H1 (cell line): ENCODE data around the gene NAA11. TPM values are rescaled to one million over a fixed set of nuclear protein-coding genes. Genes with fewer than 3 reads are reported as not detected.

Experiments used
- CTCF ChIA-PET: fragments of 300-600 bp; sonication (Branson Sonifier 250); formaldehyde crosslinking; loops from one replicate; lab custom pipeline; 2021; ENCODE audit not compliant: partially characterized antibody; lab: Charles Lee
- POLR2A ChIA-PET: fragments of 300-600 bp; sonication (Branson Sonifier 250); formaldehyde crosslinking; loops from one replicate; lab custom pipeline; 2021; ENCODE audit warnings: inconsistent platforms; ENCODE audit not compliant: partially characterized antibody; lab: Charles Lee
- DNase-seq, 2 experiments: peaks; one replicate each; pipeline versions ENCODE4 v3.0.0 to v3.0.0-alpha.2; 2010 to 2022; ENCODE audit warnings: low spot score in 2 of 2, low read depth in 1 of 2, mixed read lengths in 1 of 2
- FAIRE-seq: peaks from 2 replicates; lab custom pipeline; 2011; peaks lifted over from hg19 to GRCh38; lab: Jason Lieb, UNC
- H2AFZ ChIP-seq: 2 replicates; pipeline ENCODE4 v1.8.1; 2012; ENCODE audit warnings: low read length, inconsistent platforms
- H2AK5ac ChIP-seq: 2 replicates; pipeline ENCODE4 v1.6.1; 2013; ENCODE audit warnings: low read depth, low read length
- H2BK120ac ChIP-seq: replicated peaks from 2 replicates; pipeline ENCODE3; 2013; ENCODE audit warnings: low read depth, low read length, inconsistent platforms
- H2BK12ac ChIP-seq: 2 replicates; pipeline ENCODE4 v1.6.1; 2013; ENCODE audit warnings: low read depth, low read length
- H2BK15ac ChIP-seq: 2 replicates; pipeline ENCODE4 v1.6.1; 2013; ENCODE audit warnings: low read length
- H2BK20ac ChIP-seq: 2 replicates; pipeline ENCODE4 v1.6.1; 2013; ENCODE audit warnings: low read length
- H2BK5ac ChIP-seq: 2 replicates; pipeline ENCODE4 v1.6.1; 2013; ENCODE audit warnings: low read depth, low read length
- H3K14ac ChIP-seq: 2 replicates; pipeline ENCODE4 v1.6.1; 2013; ENCODE audit warnings: inconsistent platforms; ENCODE audit not compliant: insufficient read length
- H3K18ac ChIP-seq: 2 replicates; pipeline ENCODE4 v1.6.1; 2013; ENCODE audit warnings: low read length; ENCODE audit errors: extremely low read depth
- H3K23ac ChIP-seq: 2 replicates; pipeline ENCODE4 v1.6.1; 2013; ENCODE audit warnings: inconsistent platforms; ENCODE audit not compliant: insufficient read length
- H3K23me2 ChIP-seq: 2 replicates; pipeline ENCODE4 v1.6.1; 2013; ENCODE audit warnings: low read depth, low read length
- H3K27ac ChIP-seq: 2 replicates; pipeline ENCODE4 v1.6.1; 2011; ENCODE audit warnings: low read depth, low read length, inconsistent platforms
- H3K27me3 ChIP-seq, 4 experiments: replicated peaks in 1 of 4; 1 replicate in 1 of 4; 2 replicates in 3 of 4; pipeline versions ENCODE4 v1.6.1 to v1.8.1; 2011 to 2013; ENCODE audit warnings: low read length in 3 of 4, mild to moderate bottlenecking in 3 of 4, inconsistent platforms in 2 of 4, mixed read lengths in 2 of 4, moderate library complexity in 1 of 4; ENCODE audit not compliant: control insufficient read depth in 3 of 4, insufficient read depth in 3 of 4; ENCODE audit errors: extremely low read depth in 1 of 4
- H3K36me3 ChIP-seq, 4 experiments: 2 replicates each; pipeline versions ENCODE4 v1.6.1 to v1.8.1; 2011 to 2013; ENCODE audit warnings: mild to moderate bottlenecking in 4 of 4, low read length in 3 of 4, moderate library complexity in 2 of 4, control low read depth in 1 of 4, inconsistent platforms in 1 of 4; ENCODE audit not compliant: insufficient read depth in 4 of 4, control insufficient read depth in 2 of 4
- H3K4ac ChIP-seq: replicated peaks from 2 replicates; pipeline ENCODE3; 2013; ENCODE audit warnings: low read length, low read depth, mixed read lengths, inconsistent platforms; ENCODE audit not compliant: insufficient read length
- H3K4me1 ChIP-seq, 4 experiments: replicated peaks in 1 of 4; 1 replicate in 1 of 4; 2 replicates in 3 of 4; pipeline versions ENCODE4 v1.6.1 to v1.8.1; 2011 to 2013; ENCODE audit warnings: low read length in 3 of 4, inconsistent platforms in 2 of 4, mixed read lengths in 1 of 4; ENCODE audit not compliant: insufficient read depth in 4 of 4, control insufficient read depth in 3 of 4
- H3K4me2 ChIP-seq, 2 experiments: 2 replicates each; pipeline versions ENCODE4 v1.6.1 to v1.8.1; 2011 to 2013; ENCODE audit warnings: low read depth in 2 of 2, low read length in 2 of 2, control low read depth in 1 of 2, inconsistent platforms in 1 of 2, mild to moderate bottlenecking in 1 of 2; ENCODE audit not compliant: insufficient read depth in 1 of 2
- H3K4me3 ChIP-seq, 4 experiments: fragments of 200-600, 300-600 bp in 1 of 4; sonication (generic), shearing (Covaris generic), sonication (Bioruptor Twin) in 1 of 4; 2 replicates each; pipeline versions ENCODE4 v1.5.1 to v1.8.1; 2011 to 2016; ENCODE audit warnings: low read length in 4 of 4, low read depth in 3 of 4, control low read depth in 2 of 4, inconsistent platforms in 2 of 4, mild to moderate bottlenecking in 2 of 4, mixed read lengths in 1 of 4, moderate library complexity in 1 of 4; ENCODE audit not compliant: insufficient read depth in 2 of 4; ENCODE audit errors: extremely low read depth in 1 of 4
- H3K56ac ChIP-seq: replicated peaks from 2 replicates; pipeline ENCODE3; 2013; ENCODE audit warnings: low read depth, mild to moderate bottlenecking, mixed read lengths, low read length, inconsistent platforms; ENCODE audit not compliant: insufficient read length
- H3K79me1 ChIP-seq: 2 replicates; pipeline ENCODE4 v1.6.1; 2013; ENCODE audit warnings: low read depth, low read length, control low read depth
- H3K79me2 ChIP-seq, 2 experiments: 2 replicates each; pipeline versions ENCODE4 v1.6.1 to v1.8.1; 2012 to 2013; ENCODE audit warnings: low read length in 2 of 2, mild to moderate bottlenecking in 2 of 2, inconsistent platforms in 1 of 2; ENCODE audit not compliant: insufficient read depth in 2 of 2, control insufficient read depth in 1 of 2
- H3K9ac ChIP-seq, 4 experiments: replicated peaks in 1 of 4; 1 replicate in 1 of 4; 2 replicates in 3 of 4; pipeline versions ENCODE4 v1.6.1 to v1.8.1; 2011 to 2013; ENCODE audit warnings: low read depth in 3 of 4, low read length in 3 of 4, control low read depth in 2 of 4, mild to moderate bottlenecking in 2 of 4, moderate library complexity in 2 of 4, inconsistent platforms in 1 of 4; ENCODE audit errors: extremely low read depth in 1 of 4
- H3K9me3 ChIP-seq, 2 experiments: 2 replicates each; pipeline versions ENCODE4 v1.6.1 to v1.8.1; 2012 to 2013; ENCODE audit warnings: mild to moderate bottlenecking in 2 of 2, moderate library complexity in 2 of 2, control low read depth in 1 of 2, inconsistent platforms in 1 of 2, low read depth in 1 of 2, low read length in 1 of 2, mixed read lengths in 1 of 2; ENCODE audit not compliant: insufficient read depth in 2 of 2
- H4K20me1 ChIP-seq, 2 experiments: replicated peaks in 1 of 2; 2 replicates each; pipeline versions ENCODE3 to v1.8.1; 2011 to 2013; ENCODE audit warnings: inconsistent platforms in 2 of 2, low read length in 2 of 2, mild to moderate bottlenecking in 1 of 2; ENCODE audit not compliant: insufficient read depth in 2 of 2, control insufficient read depth in 1 of 2
- H4K5ac ChIP-seq: 2 replicates; pipeline ENCODE4 v1.6.1; 2013; ENCODE audit warnings: low read length, low read depth, mixed read lengths, inconsistent platforms; ENCODE audit not compliant: insufficient read length
- H4K8ac ChIP-seq: 2 replicates; pipeline ENCODE4 v1.8.0; 2013; ENCODE audit warnings: mild to moderate bottlenecking, moderate library complexity, low read length, inconsistent platforms; ENCODE audit not compliant: insufficient read depth; ENCODE audit errors: extremely low read depth
- H4K91ac ChIP-seq: replicated peaks from 2 replicates; pipeline ENCODE3; 2013; ENCODE audit warnings: low read length, mixed read lengths, inconsistent platforms; ENCODE audit not compliant: insufficient read length
- BRCA1 ChIP-seq: IDR thresholded peaks from 2 replicates; pipeline ENCODE4 v1.6.1; 2012; ENCODE audit warnings: low read depth, low read length, improper control_type of control experiment
- CHD2 ChIP-seq: IDR thresholded peaks from 2 replicates; pipeline ENCODE4 v1.6.1; 2012; ENCODE audit warnings: low read length, improper control_type of control experiment
- CREB1 ChIP-seq: IDR thresholded peaks from 2 replicates; pipeline ENCODE4 v1.6.1; 2012; ENCODE audit warnings: inconsistent platforms
- CTBP2 ChIP-seq: IDR thresholded peaks from 2 replicates; pipeline ENCODE4 v1.7.0; 2011; ENCODE audit warnings: borderline replicate concordance, mild to moderate bottlenecking, moderate library complexity, mixed read lengths, low read length; ENCODE audit not compliant: insufficient read depth, insufficient read length
- GABPA ChIP-seq: IDR thresholded peaks from 2 replicates; pipeline ENCODE4 v1.6.1; 2011; ENCODE audit warnings: mild to moderate bottlenecking, low read length, moderate library complexity, borderline replicate concordance; ENCODE audit not compliant: insufficient read depth
- HDAC6 ChIP-seq: IDR thresholded peaks from one replicate; pipeline ENCODE4 v1.7.1; 2012; ENCODE audit warnings: low read depth, mild to moderate bottlenecking, inconsistent platforms, low read length, moderate library complexity
- JUND ChIP-seq: IDR thresholded peaks from 2 replicates; pipeline ENCODE4 v1.6.1; 2011; ENCODE audit warnings: mild to moderate bottlenecking, improper control_type of control experiment, low read length
- KDM5A ChIP-seq: fragments of 200-600 bp; IDR thresholded peaks from 2 replicates; pipeline ENCODE4 v1.7.1; 2012; ENCODE audit warnings: mild to moderate bottlenecking, low read length, inconsistent platforms, mixed read lengths
- NANOG ChIP-seq: IDR thresholded peaks from 2 replicates; pipeline ENCODE4 v1.6.1; 2011; ENCODE audit warnings: low read length, low read depth, mild to moderate bottlenecking, inconsistent platforms; ENCODE audit not compliant: insufficient read depth, poor library complexity, severe bottlenecking
- RFX5 ChIP-seq: IDR thresholded peaks from 2 replicates; pipeline ENCODE4 v1.6.1; 2011; ENCODE audit warnings: low read depth, low read length, improper control_type of control experiment, borderline replicate concordance
- SIN3A ChIP-seq, 2 experiments: IDR thresholded peaks in 1 of 2; conservative IDR thresholded peaks in 1 of 2; 2 replicates each; pipeline ENCODE4 v1.6.1; 2011 to 2012; ENCODE audit warnings: low read length in 2 of 2, improper control_type of control experiment in 1 of 2, low read depth in 1 of 2, mild to moderate bottlenecking in 1 of 2
- SP1 ChIP-seq: IDR thresholded peaks from 2 replicates; pipeline ENCODE4 v1.6.1; 2011; ENCODE audit warnings: low read depth, low read length
- SP2 ChIP-seq: IDR thresholded peaks from 2 replicates; pipeline ENCODE4 v1.6.1; 2012; ENCODE audit warnings: mild to moderate bottlenecking, low read length, inconsistent platforms
- TAF7 ChIP-seq: optimal IDR thresholded peaks from 2 replicates; pipeline ENCODE3; 2011; ENCODE audit warnings: low read depth, mild to moderate bottlenecking, inconsistent platforms, low read length, moderate library complexity, borderline replicate concordance
- TBP ChIP-seq: IDR thresholded peaks from 2 replicates; pipeline ENCODE4 v1.6.1; 2011; ENCODE audit warnings: low read depth, low read length, improper control_type of control experiment
- ZNF274 ChIP-seq: IDR thresholded peaks from 2 replicates; pipeline ENCODE4 v1.7.0; 2012; ENCODE audit warnings: low read length, borderline replicate concordance; ENCODE audit errors: extremely low read depth
- WGBS, 2 experiments: shearing (Covaris generic) in 1 of 2; methylation state at CpG; one replicate each; pipeline versions ENCODE4 v1.1.6 to v1.1.7; 2013 to 2015; ENCODE audit warnings: low lambda C conversion rate in 2 of 2, mixed read lengths in 2 of 2, inconsistent platforms in 1 of 2, low coverage in 1 of 2, missing lambda C conversion rate in 1 of 2; ENCODE audit not compliant: insufficient replicate concordance in 2 of 2, insufficient coverage in 1 of 2, insufficient read length in 1 of 2; ENCODE audit errors: extremely low coverage in 1 of 2, missing lambda C conversion rate in 1 of 2; 5-methylcytosine and 5-hydroxymethylcytosine counted together
- polyA plus RNA-seq, 7 experiments: library from polyadenylated mRNA; depleted of rRNA in 3 of 7; stranded (reverse) in 5 of 7; unstranded in 2 of 7; fragments of >200 nt in 5 of 7; fragments of 200-250 nt in 2 of 7; gene quantifications; 1 replicate in 5 of 7; 2 replicates in 1 of 7; 4 replicates in 1 of 7; pipeline versions ENCODE4 v1.2.1 to v1.2.3, GENCODE V29; 2011 to 2013; ENCODE audit warnings: missing spikeins in 2 of 7, mixed read lengths in 2 of 7
- total RNA-seq: library from RNA; stranded (reverse); fragmentation: NEBNext Ultra II Directional; extraction: Animal tissue kit (Norgen Biotek cat#: 25700); gene quantifications from 2 replicates; pipeline ENCODE4 v1.2.1, GENCODE V29; 2021

Gene NAA11
- total and polyA plus RNA-seq, 2 of the 8 experiments (the other 6 are each of a cell fraction or from before 2014, with no cell fraction given), result not detected

DNA sequence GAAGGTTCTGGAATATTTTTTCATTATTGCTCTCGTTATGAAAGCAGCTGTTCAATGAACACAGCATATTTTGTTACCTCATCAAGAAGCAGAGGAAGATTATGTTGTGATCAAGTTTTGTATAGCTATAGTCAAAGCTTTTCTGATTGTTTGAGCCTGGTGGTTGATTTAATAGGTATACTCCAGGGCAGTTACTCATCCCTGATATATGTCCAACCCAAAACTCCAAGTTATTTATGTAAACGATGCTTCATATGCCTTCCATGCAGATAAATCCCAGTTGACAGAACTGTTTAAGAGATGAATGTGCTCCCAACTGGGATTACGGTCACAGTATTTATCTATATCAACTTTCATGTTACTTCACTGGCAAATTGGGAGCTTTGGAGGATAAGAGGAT, 19.1 kb downstream of the NAA11 start:
- no peak for FAIRE-seq
- Histone ChIP-seq H3K27ac (no peak overlapping the region), H3K18ac (no peak overlapping the region), H2BK5ac (no peak overlapping the region), H3K4me2 (no peak overlapping the region), H3K4me1 (no peaks in the 10 kb centered on the region), H3K23ac (no peak overlapping the region), H2BK120ac (no peak overlapping the region), H3K79me1 (no peaks in the 10 kb centered on the region), H4K5ac (no peak overlapping the region), H3K27me3 (peaks cover 0 to 1% (median 0%) of the 10 kb centered on the region in 4 experiments; a peak in 1 of 7 replicates), H4K91ac (no peak overlapping the region), H2BK20ac (no peak overlapping the region), H3K14ac (no peak overlapping the region), H3K9ac (no peak overlapping the region), H3K4ac (no peak overlapping the region), H2BK15ac (no peak overlapping the region), H3K4me3 (no peak overlapping the region), H3K56ac (no peak overlapping the region), H2BK12ac (no peak overlapping the region), H2AK5ac (no peak overlapping the region), H4K20me1 (no peaks in the 10 kb centered on the region), H2AFZ (no peak overlapping the region), H3K79me2 (no peaks in the 10 kb centered on the region), H3K36me3 (no peaks in the 10 kb centered on the region), H3K9me3 (no peaks in the 10 kb centered on the region; a peak in 1 of 4 replicates), H3K23me2 (no peaks in the 10 kb centered on the region), H4K8ac (no peak overlapping the region)
- ChIA-PET POLR2A (no interaction called here), CTCF (no interaction called here)
- 91% methylated on average over 3 of the region's 3 CpGs; no CpG with 5 or more reads in 1 of the 2 experiments for WGBS, 2 experiments
- no peak for DNase-seq
- TF ChIP-seq BRCA1 (no peak), GABPA (no peak), CREB1 (no peak), KDM5A (no peak), SP1 (no peak), RFX5 (no peak), SIN3A (conservative IDR thresholded peaks at IDR 0.05 in 1 of 2, IDR thresholded peaks at IDR 0.05 in 1 of 2; ENCODE audit: low read depth in 1 of 2, low read length in 2 of 2) (no peak), JUND (no peak), ZNF274 (no peak), CTBP2 (no peak), TAF7 (no peak), NANOG (no peak), TBP (no peak), SP2 (no peak), HDAC6 (no peak), CHD2 (no peak)
